Activated gamma-delta T cell treated with anti-CD3 and anti-CD28 coated beads, Interleukin-2, amount 50 U/mL, for 16 hours (primary cell): ENCODE measurements around the gene SLCO2A1.

Experiments
- DNase-seq: peaks from one replicate; pipeline ENCODE4 v3.0.0-alpha.2; 2020; ENCODE audit warnings: low read depth

SLCO2A1 gene

DNA sequence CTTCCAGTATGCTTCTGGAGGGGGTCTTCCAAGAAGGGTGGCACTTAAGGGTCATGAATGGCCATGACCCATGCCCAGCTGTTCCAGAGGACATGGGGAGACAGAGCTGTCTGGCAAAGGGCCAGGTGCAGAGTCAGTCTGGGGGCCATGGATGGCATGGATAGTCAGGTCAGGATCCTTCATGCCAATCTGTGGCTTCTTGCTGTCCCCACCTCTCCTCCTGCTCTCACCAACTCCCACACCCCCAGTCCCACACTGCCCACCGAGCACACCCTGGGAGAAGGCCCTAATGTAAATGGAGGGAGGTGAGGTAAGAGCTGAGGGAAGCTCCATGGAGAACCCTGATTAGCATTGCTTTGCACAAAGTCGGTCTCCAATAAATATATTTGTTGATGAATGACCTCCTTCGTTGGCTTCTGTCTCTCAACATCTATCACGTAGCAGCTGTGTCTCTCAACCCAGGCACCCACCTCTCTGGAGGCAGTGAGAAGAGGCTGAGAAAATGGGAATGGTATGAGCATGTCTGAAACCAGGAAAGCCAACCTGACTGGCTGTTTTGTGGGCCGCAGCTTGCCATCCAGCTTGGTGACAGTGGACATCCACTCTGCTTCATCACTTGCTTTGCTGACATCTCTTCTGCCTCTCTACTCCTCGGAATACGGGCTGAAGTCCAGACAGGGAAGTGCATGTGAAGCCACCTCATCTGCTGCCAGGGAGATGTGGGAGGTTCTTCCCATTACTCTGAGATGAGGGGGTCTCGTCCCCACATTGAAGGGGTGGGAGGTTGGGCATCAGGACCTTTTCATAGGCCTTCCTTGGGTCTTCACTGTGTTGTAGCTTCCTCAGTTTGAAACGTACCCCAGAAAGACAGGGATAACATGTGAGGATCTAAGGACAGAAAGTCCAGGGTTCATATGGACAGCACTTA is 96.4 kb downstream of the SLCO2A1 start:
- DNase-seq, result no peak

GRCh38 chr3:133932009-133932408 is 97.7 kb downstream of the SLCO2A1 start:
- no peak for DNase-seq

- no peak for DNase-seq
These were observed 98.6 kb downstream of the SLCO2A1 start for GRCh38 chr3:133931084-133931483.

GRCh38 chr3:133930341-133930933 is 99.3 kb downstream of the SLCO2A1 start:
- no peak for DNase-seq

- DNase-seq, result no peak
These were observed 100.7 kb downstream of the SLCO2A1 start for GRCh38 chr3:133928903-133929607.

DNA sequence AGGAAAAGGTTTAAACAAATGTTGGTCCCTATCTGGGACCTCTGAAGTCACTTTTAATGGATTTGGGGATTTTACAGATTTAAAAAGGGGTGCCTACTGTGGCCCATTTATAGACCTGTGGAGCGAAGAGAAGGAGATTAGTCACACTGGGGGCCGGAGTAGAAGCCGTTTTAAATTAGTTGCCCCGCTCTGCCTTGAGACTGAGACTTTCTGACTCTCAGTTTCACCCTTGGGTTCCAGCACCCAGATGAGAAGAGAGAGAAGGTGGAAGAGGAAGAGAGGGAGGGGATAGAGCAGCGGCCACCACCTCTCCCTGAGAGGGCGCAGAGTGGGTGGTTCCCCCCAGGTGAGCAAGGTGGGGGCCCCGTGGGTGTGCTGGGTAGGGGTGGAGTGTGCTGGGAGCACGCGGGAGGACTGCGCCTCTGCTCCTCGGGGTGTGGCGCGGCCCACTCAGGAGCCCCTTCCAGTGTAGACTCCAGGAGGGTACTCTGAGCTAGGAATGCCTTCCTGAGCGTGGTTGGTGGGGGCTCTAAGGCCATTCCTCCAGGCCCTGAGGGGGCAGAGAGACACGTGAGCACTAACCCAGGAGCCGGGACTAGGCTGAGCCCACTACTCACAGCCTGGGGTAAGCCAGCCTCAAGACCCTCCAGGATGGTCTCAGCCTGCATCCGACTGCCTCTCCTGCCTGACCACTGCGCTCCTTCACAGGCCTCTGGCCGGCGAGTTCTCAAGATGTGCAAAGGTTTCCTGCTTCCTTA is 101.4 kb downstream of the SLCO2A1 start:
- no peak for DNase-seq

GRCh38 chr3:133927540-133928066 is 102.1 kb downstream of the SLCO2A1 start:
- DNase-seq, result peak; percentile 65

DNA sequence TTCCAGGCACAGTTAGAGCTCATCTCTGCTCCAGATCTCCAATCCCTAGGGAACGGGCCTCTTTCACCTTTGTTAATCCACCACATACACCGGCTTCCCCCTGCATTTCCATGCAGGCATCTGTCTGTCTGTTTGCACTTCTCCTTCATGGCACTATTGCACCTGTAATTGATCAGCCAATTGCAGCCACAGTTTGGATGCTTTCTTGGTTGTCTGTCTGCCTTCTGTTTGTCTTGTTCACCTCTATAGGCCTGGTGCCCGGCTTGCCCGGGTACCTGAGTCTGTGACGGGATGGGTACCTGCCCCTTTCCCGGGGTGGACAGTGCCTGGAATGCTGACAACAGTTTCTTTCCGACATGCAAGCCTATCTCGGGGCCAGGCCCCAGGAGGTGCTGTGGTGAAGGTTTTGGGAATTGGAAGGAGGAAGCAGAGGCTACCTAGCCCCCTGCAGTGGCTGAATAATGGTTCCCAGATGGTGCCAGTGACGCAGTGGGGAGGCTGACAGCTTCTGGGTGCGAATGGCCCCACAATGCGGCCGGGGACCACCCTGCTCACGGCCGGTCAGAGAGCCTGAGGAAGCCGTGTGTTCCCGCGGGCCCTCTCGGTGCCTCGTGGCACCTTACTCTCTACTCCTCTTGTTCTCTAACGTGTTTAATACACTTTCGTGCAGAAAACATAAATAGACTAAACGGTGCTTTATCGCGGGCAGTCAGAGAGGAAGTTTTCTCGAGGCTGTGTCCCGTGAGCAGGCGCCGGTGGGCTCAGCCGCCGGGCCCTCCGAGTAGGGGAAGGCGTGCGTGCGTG is 102.8 kb downstream of the SLCO2A1 start:
- DNase-seq, result no peak

GRCh38 chr3:133925960-133926735 is 103.6 kb downstream of the SLCO2A1 start:
- DNase-seq, result no peak

GRCh38 chr3:133924041-133924440 is 105.7 kb downstream of the SLCO2A1 start:
- DNase-seq, result no peak

DNA sequence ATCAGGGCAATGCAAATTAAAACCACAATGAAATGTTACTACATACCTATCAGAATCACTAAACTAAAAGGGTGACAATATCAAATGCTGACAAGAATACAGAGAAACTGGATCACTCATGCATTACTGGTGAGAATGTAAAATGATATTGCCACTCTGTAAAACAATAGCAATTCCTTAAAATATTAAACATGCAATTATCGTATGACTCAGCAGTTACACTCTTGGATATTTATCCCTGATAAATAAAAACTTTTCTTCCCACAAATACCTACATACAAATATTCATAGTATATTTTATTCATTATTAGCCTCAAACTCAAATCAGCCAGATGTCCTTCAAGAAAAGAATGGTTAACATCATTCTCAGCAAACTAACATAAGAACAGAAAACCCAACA is 108.1 kb downstream of the SLCO2A1 start:
- DNase-seq, result no peak

DNA sequence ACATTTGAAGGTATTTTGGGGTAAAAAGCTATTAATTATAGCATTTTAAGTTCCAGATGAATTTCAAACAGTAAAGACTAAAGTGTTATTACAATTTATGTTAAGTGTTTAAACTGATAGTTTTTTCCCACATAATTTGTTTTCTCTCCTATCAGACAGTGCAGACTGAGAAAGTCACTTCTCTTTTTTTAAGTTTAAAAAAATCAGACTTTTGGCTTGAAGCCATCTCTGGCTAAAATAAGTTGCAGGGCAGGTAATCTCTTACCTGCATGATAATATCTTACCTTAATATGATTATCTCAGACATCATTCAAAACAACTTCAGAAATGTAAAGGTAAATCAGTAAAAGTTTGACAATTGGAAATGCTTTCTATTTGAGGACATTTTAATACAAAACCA is 112.6 kb downstream of the SLCO2A1 start:
- DNase-seq, result no peak

DNA sequence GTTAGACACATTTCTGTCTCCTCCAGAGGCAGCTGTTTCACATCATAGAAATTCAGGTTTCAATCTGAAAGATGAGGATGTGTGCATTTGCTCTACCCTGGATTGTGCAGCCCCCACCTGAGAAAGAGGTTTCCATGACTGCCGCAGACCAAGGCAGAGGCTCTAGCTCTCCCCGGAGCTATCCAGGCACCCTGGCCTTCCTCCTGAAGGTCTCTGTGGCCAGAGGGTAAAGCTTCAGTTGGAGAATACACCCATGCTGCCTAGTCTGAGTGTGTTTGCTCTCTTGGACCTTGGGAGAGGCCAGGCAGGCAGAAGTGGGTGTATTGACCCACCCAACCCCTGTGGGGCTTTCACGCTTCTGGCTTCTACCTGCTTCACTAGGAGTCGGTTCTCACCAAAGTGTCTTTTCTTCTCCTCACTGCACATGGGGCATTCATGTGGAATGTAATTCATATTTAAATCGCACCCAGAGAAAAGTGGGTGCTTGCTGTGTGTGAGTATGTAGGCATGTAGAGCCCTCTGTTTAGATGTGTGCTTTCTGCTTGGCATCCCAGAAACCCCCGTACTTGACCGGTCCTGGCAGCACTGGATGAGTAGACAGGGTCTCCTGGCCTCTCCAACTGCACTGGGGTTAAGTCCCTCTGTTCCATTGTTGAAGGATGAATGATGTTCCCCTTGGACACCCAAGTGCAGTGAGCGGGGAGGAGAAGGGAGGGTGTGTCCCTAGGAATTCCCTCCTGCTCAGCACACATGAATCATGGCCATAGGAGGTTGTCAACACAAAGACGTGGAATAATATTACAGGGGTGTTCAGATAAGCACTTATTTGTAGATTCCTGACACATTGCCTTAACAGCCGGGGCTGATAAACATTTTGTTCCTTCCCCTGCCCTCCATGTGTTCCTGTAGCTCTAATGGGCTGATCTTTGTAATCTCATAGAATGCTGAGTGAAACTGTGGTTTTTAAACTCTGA is 113.8 kb downstream of the SLCO2A1 start:
- DNase-seq, result no peak

- no peak for DNase-seq
These were observed 114.7 kb downstream of the SLCO2A1 start for GRCh38 chr3:133914839-133915600.

DNA sequence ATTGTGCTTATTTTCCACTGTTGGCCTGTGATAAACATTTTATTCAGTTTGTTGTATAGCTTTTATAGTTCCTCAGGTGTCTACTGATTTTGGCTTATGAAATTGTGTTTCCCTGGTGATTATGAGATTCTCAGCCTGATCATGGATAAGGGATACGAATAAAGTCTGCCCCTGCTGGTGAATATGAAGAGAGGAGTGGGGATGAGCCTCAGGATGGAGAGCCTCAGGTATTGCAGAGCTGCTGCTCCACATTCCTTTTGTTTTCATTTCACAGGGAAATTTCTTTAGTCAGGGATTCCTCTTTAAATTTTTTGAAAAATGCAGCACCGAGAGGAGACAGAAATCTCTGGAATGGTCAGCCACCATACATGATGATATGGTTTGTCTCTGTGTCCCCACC is 119.3 kb downstream of the SLCO2A1 start:
- DNase-seq, result no peak

DNA sequence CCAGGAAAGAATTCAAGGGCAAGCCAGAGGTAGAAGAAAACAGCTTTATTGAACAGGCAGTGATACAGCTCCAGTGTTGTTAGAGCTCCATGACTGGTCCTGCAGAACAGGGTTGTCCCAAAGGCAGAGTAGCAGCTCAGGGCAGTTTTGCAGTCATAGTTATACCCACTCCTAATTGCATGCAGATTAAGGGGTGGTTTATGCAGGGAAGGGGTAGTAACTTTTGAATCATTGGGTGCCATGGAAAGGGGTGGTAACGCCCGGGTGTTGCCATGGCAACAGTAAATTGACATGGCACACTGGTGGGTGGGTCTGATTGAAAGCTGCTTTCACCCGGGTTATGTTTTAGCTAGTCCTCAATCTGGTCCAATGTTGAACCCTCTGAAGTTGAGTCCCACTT is 124.3 kb downstream of the SLCO2A1 start:
- no peak for DNase-seq

DNA sequence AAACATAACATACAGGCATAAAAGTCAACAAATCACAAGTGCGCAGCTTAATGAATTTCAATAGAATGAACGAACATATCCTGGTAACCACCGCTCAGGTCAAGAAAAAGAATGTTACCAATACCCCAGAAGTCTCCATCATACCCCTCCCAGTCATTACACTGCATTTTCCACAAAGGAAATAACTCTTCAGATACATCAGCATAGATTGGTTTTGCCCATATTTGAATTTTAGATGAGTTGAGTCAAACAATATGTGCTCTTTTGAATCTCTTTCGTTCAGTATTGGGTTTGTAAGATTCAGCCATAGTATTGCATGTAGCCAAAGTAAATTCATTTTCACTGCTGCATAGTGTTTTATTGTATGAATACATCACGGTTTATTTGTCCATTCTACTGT is 127.9 kb downstream of the SLCO2A1 start:
- no peak for DNase-seq

DNA sequence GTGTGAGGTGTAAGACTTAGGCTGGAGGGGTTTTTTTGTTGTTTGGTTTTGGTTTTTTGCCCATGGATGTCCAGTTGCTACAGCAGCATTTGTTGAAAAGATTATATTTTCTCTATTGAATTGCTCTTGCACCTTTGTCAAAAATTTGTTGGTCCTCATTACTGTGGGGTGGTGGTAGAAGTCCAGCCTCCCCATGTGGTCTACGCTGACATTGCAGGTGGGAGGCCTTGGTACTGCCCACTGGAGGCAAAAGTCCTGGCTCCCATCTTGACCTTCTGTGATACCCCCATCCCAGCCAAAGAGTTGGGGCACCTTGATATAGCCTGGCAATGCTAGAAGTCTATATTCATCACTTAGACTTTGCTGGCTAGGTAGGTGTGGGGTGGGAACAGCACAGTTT is 128.6 kb downstream of the SLCO2A1 start:
- DNase-seq, result no peak
